Fibroblast of villous mesenchyme (primary cell): ENCODE results near the gene VWC2. TPM values are rescaled to one million over a fixed set of nuclear protein-coding genes. Genes with fewer than 3 reads are reported as not detected.
A peak's percentile ranks its signal among the peaks of the same experiment; 100 is the strongest.
"Not testable (repeated sequence)": the region's sequence is repeated elsewhere in the genome, so short reads cannot be mapped to it uniquely, and the experiment has no call there.

Experiments used
- DNase-seq: peaks from one replicate; pipeline ENCODE4 v3.0.0-alpha.2; 2010; ENCODE audit warnings: low read depth
- H3K4me3 ChIP-seq: 2 replicates; pipeline ENCODE4 v1.5.1; 2011; ENCODE audit warnings: low read depth, mild to moderate bottlenecking, low read length
- CTCF ChIP-seq: IDR thresholded peaks from 2 replicates; pipeline ENCODE4 v1.5.1; 2012; ENCODE audit warnings: low read depth, mild to moderate bottlenecking, low read length; ENCODE audit not compliant: insufficient read depth
- total RNA-seq: library from RNA; depleted of rRNA; stranded (reverse); fragments of >200 nt; gene quantifications from 2 replicates; pipeline ENCODE4 v1.2.3, GENCODE V29; 2012

The VWC2 gene
- total RNA-seq, 1 donor: not detected

DNA sequence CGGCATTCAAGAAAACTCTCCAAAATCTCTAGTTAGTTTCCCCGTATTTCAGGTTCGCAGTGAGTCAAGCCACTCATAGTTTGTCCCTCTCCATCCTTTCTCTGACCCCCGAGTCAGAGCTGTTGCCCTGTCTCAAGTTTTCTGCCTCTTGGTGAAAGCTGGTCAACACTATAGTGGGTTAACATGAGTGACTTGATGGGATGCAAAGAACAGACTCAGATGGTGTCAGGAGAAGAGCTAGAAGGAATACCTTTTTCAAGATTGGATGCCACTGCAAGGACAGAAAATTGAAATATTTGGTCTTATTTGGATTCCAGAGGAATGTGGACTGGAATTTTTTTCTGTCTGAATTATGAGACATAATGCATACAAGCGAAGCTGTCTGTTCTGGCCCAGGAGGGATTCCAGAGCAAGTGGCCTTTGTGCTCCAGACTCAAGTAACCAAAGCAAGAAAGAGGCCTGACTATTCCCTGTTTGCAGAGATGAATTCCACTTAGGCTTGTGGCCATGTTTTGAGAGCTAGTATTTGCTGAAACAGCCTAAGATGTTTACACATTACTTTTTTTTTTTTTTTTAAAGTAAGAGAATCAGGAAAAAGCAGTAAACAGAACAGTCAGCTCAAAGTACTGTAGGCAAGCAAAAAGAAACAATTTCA, 67.4 kb downstream of the VWC2 start:
- no peak for DNase-seq
- H3K4me3 ChIP-seq: no peak overlapping the region
- no peak for TF ChIP-seq CTCF

DNA sequence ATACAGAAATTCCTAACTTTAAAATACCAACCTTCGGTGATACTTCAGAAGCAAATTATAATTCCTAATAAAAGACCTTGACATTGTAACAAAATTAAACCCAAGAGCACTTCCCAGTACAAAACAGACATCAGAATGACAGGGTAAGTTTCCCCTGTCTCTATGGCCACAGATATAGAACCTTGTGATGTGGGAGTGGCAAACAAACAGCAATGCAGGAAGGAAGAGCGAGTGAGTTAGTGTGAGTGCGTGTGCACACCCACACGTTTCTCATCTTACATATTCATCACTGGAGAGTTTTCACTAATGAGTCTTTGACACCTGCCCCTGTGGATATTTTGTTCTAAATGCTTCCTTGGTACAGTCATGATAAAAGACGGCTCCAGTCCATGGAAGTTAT, 72.2 kb downstream of the VWC2 start:
- no peak for TF ChIP-seq CTCF
- H3K4me3 ChIP-seq: no peak overlapping the region
- no peak for DNase-seq

DNA sequence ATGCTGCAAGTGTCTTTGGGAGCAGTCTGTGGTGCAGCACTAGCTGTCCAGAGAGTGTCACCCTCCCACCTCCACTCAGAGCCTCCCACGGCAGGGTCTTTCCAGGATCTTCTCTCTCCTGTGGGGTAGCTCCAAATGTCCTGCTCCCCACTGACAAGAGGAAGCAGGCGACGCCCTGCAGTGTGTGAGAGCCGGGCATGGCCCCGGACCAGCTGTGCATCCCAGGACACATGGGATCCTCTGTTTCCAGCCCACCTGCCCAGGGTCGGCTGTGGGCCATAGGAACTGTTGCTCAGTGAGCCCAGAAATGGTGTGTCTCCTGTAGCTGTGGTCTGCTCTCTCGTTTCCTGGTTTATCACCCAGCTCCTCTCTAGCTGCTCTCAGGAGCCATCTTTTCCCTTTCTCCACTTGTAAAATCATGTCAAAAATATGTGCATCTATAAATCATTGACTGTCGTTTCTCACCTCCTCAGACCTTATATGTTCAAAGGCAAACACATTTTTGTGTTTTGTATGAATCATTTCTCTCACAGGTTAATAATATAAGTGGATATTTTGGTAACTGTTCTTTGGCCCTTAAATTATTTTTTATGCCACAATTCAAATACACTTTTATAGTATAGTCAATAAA, 74.9 kb downstream of the VWC2 start:
- no peak overlapping the region for H3K4me3 ChIP-seq
- DNase-seq: no peak
- TF ChIP-seq CTCF: no peak

GRCh38 chr7:49850921-49851613, 77.6 kb downstream of the VWC2 start:
- no peak for DNase-seq

GRCh38 chr7:49851614-49851934, 78.1 kb downstream of the VWC2 start:
- DNase-seq: not testable (repeated sequence)

More at GRCh38 chr7:49850921-49851613, 77.6 kb downstream of the VWC2 start:
- no peak overlapping the region for H3K4me3 ChIP-seq
- no peak for TF ChIP-seq CTCF

DNA sequence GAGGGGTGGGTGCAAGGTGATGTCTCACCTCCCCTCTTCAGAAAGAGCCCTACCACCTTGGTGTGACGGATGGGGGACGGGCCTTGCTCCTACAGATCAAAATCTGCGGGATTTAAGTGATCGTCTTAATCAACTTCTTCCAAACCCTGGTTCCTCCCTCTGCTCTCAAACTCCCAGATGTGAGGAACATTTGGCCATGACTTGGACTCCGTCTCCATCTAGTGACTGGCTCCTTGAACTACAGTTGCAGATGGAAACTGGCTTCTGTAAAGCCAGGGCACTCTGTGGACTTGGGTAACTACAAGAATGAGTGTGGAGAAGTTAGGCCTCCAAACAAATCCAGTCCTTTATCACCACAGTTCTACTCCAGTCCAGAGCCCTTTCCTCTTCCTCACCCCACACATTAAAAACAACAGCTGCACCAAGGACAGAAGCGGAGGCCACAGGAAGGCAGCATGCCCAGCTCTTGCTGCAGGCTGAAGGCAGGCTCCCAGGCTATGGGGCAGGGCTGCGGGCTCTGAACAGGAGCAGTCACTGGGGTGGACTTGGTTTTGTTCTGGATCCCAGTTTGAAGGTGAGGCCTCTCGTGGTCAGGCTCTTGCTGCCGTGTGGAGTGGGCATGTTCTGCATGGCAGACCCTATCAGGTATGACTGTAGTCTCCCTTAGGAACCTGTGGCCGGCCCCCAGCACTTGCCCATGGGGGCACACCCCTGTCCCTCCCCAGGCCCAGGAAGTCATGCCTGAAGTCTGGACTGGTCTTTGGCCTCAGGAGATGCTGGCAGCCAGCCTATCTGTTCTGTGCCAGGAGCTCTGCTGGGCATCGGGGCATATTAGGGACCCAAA, 79.4 kb downstream of the VWC2 start:
- TF ChIP-seq CTCF: peak; percentile 57
- peak; percentile 38 for DNase-seq
- H3K4me3 ChIP-seq: no peak overlapping the region

More at GRCh38 chr7:49851614-49851934, 78.1 kb downstream of the VWC2 start:
- not testable (repeated sequence) for H3K4me3 ChIP-seq
